Parathyroid adenoma (tissue), 2 donors: ENCODE measurements around the gene XRCC6.

Experiments
- H2AFZ ChIP-seq: fragments of 300-600 bp; sonication (generic); one replicate; pipeline ENCODE4 v1.7.0; 2017; ENCODE audit warnings: antibody characterized with exemption, mild to moderate bottlenecking
- H3K27ac ChIP-seq: fragments of 300-600 bp; sonication (generic); one replicate; pipeline ENCODE4 v1.7.0; 2017
- H3K27me3 ChIP-seq: fragments of 300-600 bp; sonication (generic); one replicate; pipeline ENCODE4 v1.7.0; 2017; ENCODE audit warnings: low read length; ENCODE audit not compliant: control insufficient read depth, insufficient read depth
- H3K36me3 ChIP-seq: fragments of 300-600 bp; sonication (generic); one replicate; pipeline ENCODE4 v1.7.0; 2017; ENCODE audit warnings: low read length; ENCODE audit not compliant: control insufficient read depth, insufficient read depth
- H3K4me1 ChIP-seq: fragments of 300-600 bp; sonication (generic); one replicate; pipeline ENCODE4 v1.7.0; 2017; ENCODE audit warnings: control low read depth
- H3K4me2 ChIP-seq: fragments of 300-600 bp; sonication (generic); one replicate; pipeline ENCODE4 v1.7.0; 2017; ENCODE audit warnings: low read length
- H3K4me3 ChIP-seq: fragments of 300-600 bp; sonication (generic); one replicate; pipeline ENCODE4 v1.7.0; 2017; ENCODE audit warnings: low read depth, low read length
- H3K79me2 ChIP-seq: fragments of 300-600 bp; sonication (generic); one replicate; pipeline ENCODE4 v1.7.0; 2017; ENCODE audit warnings: control low read depth
- H3K9ac ChIP-seq: fragments of 300-600 bp; sonication (generic); one replicate; pipeline ENCODE4 v1.7.0; 2017; ENCODE audit warnings: mild to moderate bottlenecking
- H3K9me3 ChIP-seq: fragments of 300-600 bp; sonication (generic); one replicate; pipeline ENCODE4 v1.7.0; 2017; ENCODE audit warnings: low read length; ENCODE audit not compliant: control insufficient read depth
- CTCF ChIP-seq: fragments of 300-600 bp; sonication (generic); IDR thresholded peaks from one replicate; pipeline ENCODE4 v1.7.0; 2017; ENCODE audit warnings: antibody characterized with exemption, mild to moderate bottlenecking
- donor health status: primary hyperparathyroidism.

Gene XRCC6

GRCh38 chr22:41575533-41575932 lies 45.6 kb upstream of the XRCC6 start:
- no peak overlapping the region for H3K4me2 ChIP-seq
- no peak overlapping the region for H2AFZ ChIP-seq
- H3K27ac ChIP-seq = no peak overlapping the region
- no peak overlapping the region for H3K4me3 ChIP-seq
- no peaks in the 10 kb centered on the region for H3K9me3 ChIP-seq
- H3K36me3 ChIP-seq = no peaks in the 10 kb centered on the region
- no peaks in the 10 kb centered on the region for H3K27me3 ChIP-seq
- peaks cover 3% of the 10 kb centered on the region for H3K4me1 ChIP-seq
- no peaks in the 10 kb centered on the region for H3K79me2 ChIP-seq
- no peak for TF ChIP-seq CTCF
- no peak overlapping the region for H3K9ac ChIP-seq

- Histone ChIP-seq H3K36me3 (no peaks in the 10 kb centered on the region), H3K9ac (no peak overlapping the region), H3K27me3 (no peaks in the 10 kb centered on the region), H3K79me2 (no peaks in the 10 kb centered on the region), H3K4me3 (no peak overlapping the region), H3K4me1 (peaks cover 3% of the 10 kb centered on the region), H3K27ac (no peak overlapping the region), H3K4me2 (no peak overlapping the region), H3K9me3 (no peaks in the 10 kb centered on the region), H2AFZ (no peak overlapping the region)
- peak; percentile 58 for TF ChIP-seq CTCF
Observed at GRCh38 chr22:41576877-41577276, 44.2 kb upstream of the XRCC6 start.

- no peak overlapping the region for H3K4me3 ChIP-seq
- no peak overlapping the region for H2AFZ ChIP-seq
- H3K4me2 ChIP-seq = no peak overlapping the region
- H3K9ac ChIP-seq = no peak overlapping the region
- no peaks in the 10 kb centered on the region for H3K79me2 ChIP-seq
- no peaks in the 10 kb centered on the region for H3K9me3 ChIP-seq
- no peaks in the 10 kb centered on the region for H3K27me3 ChIP-seq
- no peaks in the 10 kb centered on the region for H3K36me3 ChIP-seq
- no peak for TF ChIP-seq CTCF
- H3K4me1 ChIP-seq = peaks cover 3% of the 10 kb centered on the region
- no peak overlapping the region for H3K27ac ChIP-seq
Observed at GRCh38 chr22:41578114-41578513, 43.0 kb upstream of the XRCC6 start.

- Histone ChIP-seq H3K9me3 (no peaks in the 10 kb centered on the region), H3K4me3 (no peak overlapping the region), H3K27ac (no peak overlapping the region), H3K79me2 (no peaks in the 10 kb centered on the region), H3K27me3 (no peaks in the 10 kb centered on the region), H3K4me1 (peaks cover 3% of the 10 kb centered on the region), H2AFZ (no peak overlapping the region), H3K9ac (no peak overlapping the region), H3K36me3 (no peaks in the 10 kb centered on the region), H3K4me2 (no peak overlapping the region)
- no peak for TF ChIP-seq CTCF
Observed at GRCh38 chr22:41578818-41579217, 42.3 kb upstream of the XRCC6 start.

GRCh38 chr22:41579297-41579996 lies 41.6 kb upstream of the XRCC6 start:
- no peak overlapping the region for H3K27ac ChIP-seq
- H3K79me2 ChIP-seq = no peaks in the 10 kb centered on the region
- H3K4me3 ChIP-seq = no peak overlapping the region
- H3K36me3 ChIP-seq = no peaks in the 10 kb centered on the region
- H3K27me3 ChIP-seq = no peaks in the 10 kb centered on the region
- H3K4me1 ChIP-seq = peaks cover 3% of the 10 kb centered on the region
- no peak for TF ChIP-seq CTCF
- no peak overlapping the region for H3K9ac ChIP-seq
- no peak overlapping the region for H2AFZ ChIP-seq
- no peaks in the 10 kb centered on the region for H3K9me3 ChIP-seq
- H3K4me2 ChIP-seq = no peak overlapping the region
